ENCODE results near the gene HINT2.

HINT2 gene

GRCh38 chr9:35774907-35775635 is 39.8 kb downstream of the HINT2 start:
- no peak for DNase-seq

DNA sequence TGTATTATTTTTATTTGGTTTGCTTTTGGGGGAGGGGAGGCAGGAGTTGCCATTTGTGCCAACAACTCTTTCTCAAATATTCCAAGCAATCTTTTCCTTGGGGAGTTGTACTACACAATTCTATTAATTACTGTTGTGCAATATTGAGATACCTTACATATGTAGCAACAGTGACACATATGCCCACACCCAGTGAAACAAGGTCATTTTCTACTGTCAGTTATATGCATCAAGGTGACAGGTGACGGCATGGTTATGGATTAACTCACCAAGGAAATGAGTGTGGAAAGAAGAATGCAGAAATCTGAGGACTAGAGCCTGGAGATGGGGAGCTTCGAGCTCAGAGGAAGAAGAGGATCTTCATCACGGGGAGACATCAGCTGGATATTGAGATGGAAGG is 42.9 kb downstream of the HINT2 start:
- DNase-seq: no peak

GRCh38 chr9:35771534-35771933 is 43.3 kb downstream of the HINT2 start:
- DNase-seq: no peak

- no peak for DNase-seq
Measured at GRCh38 chr9:35771075-35771433, 43.8 kb downstream of the HINT2 start.

GRCh38 chr9:35769763-35770162 is 45.1 kb downstream of the HINT2 start:
- DNase-seq: no peak

- DNase-seq: no peak
Measured at GRCh38 chr9:35767458-35767857, 47.4 kb downstream of the HINT2 start.

- DNase-seq: no peak
Measured at GRCh38 chr9:35766997-35767396, 47.8 kb downstream of the HINT2 start.

DNA sequence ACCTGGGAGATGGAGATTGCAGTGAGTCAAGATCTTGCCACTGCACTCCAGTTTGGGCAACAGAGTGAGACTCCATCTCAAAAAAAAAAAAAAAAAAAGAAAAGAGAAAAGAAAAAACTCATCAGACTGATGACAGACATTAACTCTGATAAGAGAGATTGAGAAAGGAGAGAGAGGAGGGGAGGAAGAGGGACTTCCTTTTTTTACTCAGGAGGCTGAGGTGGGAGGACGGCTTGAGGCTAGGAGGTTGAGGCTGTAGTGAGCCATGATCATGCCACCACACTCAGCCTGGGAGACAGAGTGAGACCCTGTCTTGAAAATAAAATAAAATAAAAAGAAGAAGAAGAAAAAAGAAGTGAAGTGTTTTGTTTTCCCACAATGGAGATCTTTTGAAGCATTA is 51.0 kb downstream of the HINT2 start:
- no peak for DNase-seq

DNA sequence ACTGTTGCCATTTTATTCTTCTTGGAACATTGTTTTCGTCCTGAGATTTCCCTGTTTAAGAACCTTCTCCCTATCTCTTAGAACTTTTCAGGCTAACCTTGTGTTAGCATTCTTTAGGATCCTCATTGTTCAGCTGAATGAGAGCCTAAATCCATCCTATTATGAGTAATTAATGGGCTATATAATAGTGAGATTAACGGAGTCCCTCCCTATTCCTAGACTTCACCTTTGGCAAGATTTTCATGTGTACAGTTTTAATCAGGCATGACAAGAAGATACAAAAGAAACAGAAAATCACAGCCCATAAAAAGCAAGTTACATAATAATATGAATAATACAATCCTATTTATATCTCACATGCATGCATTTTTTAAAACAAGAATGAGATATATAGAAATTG is 51.7 kb downstream of the HINT2 start:
- no peak for DNase-seq
